ENCODE measurements around the gene IRGQ.
A peak's percentile ranks its signal among the peaks of the same experiment; 100 is the strongest.
"Not testable (repeated sequence)": the region's sequence is repeated elsewhere in the genome, so short reads cannot be mapped to it uniquely, and the experiment has no call there.

IRGQ gene

DNA sequence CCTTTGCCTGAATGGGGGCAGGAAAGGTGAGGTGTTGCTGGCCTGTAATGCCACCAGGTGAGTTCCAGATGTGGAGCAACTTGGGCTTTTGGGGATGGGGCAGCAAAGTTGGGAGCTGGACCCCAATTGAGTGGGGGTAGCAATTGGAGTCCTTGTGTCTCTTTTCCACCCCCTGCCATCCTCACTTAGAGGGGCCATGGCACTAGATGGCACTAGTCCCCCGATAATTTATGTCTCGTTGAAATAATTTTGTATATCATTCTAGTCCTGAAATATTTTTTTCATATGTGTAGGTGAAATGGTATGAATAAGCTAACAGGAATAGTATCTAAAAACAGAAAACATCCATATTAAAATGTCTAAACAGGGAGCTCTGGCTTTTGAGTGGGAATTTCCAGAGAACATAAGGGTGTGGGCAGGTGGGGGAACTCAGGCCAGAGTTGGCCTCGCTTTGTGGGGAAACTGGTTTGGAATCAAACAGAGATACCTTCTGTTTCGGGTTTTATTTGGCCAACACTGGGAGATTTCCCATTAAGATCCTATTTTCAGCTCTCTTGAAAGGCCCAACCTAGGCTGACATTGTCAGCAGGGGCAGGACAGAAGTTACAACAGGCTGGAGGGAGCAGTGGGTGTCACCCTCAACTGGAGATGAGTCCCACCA, 3.8 kb upstream of the IRGQ start:
- no peak for DNase-seq (ENCODE audit: low read depth, low spot score)

GRCh38 chr19:43598445-43599240, 2.7 kb upstream of the IRGQ start:
- no peak for DNase-seq (ENCODE audit: low read depth, low spot score)

DNA sequence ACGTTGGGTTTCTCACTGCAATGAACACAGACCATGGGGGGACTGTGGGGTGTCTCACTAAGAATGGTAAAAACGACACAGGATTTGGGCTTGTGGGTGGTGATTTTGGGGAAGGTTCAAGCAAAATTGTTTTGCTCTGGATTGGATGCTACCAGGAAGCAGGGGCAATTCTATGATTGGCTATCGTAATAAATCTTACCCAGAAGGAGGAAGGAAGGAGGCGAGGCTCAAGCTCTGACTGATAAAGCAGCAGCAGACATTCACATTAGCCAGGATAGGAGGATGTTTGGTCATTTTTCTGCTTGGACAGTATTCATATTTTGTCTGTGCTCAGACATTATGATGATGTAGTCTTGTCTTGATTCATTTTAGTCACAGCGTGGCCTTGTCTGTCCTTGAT, 1.9 kb upstream of the IRGQ start:
- no peak for DNase-seq (ENCODE audit: low read depth, low spot score)

DNA sequence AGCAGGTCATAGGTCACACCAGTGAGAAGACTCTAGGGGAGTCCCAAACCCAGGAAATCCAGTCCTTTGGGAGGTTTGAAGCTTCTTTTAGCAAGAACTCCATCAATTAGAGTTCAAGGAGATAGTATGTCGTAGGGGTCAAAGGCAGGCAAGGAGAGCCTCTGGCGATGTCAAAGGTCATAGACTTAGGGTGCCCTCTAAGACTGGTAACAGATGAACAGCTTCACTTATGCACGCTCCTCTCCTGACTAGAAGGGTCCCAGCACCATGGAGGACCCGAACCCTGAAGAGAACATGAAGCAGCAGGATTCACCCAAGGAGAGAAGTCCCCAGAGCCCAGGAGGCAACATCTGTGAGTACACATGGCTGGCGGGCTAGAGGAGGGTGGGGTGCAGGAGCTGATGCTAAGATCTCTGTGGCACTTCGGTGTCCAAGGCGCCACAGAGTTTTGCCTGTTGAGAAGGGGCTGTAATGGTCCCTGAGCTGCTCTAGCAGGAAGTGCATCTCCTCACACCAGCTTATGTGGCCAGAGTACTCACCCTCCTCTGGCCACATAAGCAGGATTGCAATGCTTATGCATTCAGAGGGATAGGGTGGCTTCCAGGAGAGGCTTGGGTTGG, 1.0 kb upstream of the IRGQ start:
- no peak for DNase-seq (ENCODE audit: low read depth, low spot score)

DNA sequence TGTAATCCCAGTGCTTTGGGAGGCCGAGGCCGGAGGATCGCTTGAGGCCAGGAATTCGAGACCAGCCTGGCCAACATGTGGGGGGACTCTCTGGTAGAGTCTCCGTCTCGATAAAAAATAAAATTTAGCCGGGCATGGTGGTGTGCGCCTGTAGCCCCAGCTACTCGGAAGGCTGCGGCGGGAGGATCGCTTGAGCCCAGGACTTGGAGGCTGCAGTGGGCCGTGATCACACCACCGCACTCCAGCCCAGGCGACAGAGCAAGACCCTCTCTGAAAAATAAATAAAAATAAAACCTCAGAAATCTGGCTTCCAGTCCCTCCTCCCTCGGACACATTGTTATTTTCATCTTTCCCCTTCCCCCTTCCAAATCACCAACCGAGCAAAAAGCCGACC, 332 bp downstream of the IRGQ start:
- DNase-seq (ENCODE audit: low read depth, low spot score), result no peak

GRCh38 chr19:43594710-43595604, 977 bp downstream of the IRGQ start:
- DNase-seq (ENCODE audit: low read depth, low spot score), result peak; percentile 91

DNA sequence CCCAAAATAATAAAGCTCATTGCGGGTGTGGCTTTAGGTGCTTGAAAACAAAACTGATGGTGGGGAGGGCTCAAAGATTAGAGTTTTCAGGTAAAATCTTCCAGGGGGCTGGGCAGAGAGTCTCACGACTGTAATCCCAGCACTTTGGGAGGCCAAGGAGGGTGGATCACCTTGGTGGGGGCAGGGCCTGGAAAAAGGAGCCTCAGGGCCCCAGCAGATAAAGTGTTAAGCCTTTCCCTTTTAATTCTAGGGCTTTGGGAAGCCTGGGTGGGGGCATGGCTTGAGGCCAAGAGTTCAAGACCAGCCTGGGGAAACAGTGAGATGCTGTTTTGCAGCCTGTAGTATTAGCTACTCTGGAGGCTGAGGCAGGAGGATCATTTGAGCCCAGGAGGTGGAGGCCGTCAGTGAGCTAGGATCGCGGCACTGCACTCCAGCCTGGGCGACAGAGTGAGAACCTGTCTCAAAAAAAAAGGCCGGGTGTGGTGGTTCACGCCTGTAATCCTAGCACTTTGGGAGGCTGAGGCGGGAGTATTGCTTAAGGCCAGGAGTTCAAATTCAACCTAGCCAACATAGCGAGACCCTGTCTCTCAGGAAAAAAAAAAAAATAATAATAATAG, 1.7 kb downstream of the IRGQ start:
- DNase-seq (ENCODE audit: low read depth, low spot score), result no peak

DNA sequence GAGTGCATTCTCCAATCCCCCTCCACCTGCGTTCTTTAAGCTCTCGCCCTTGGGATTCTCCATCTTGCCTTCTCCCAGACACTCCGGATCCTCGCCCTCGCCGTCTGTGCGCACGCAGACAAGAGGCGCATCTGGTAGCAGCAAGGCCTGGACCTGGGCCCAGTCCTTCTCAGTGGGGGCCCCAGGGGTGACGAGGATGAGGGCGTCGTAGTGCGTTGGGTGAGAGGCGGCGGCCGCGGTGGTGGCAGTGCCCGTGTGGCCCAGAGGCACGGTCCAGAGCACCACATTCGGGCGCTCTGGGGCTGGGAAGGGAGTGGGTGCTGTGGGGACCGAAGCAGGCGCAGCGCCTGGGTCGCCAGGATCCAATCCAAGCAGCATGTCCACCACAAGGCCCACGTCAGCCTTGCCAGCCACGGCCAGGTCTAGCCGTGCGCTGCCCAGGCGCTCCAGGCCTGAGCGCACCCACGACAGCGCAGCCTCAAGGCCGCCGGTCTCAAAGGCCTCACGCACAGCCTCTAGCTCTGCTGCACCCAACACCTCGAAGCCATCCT, 3.1 kb downstream of the IRGQ start:
- DNase-seq (ENCODE audit: low read depth, low spot score), result no peak

- DNase-seq (ENCODE audit: low read depth, low spot score), result no peak
Observed at GRCh38 chr19:43591904-43592772, 3.8 kb downstream of the IRGQ start.

GRCh38 chr19:43589678-43590077, 6.3 kb downstream of the IRGQ start:
- DNase-seq (ENCODE audit: low read depth, low spot score), result no peak

DNA sequence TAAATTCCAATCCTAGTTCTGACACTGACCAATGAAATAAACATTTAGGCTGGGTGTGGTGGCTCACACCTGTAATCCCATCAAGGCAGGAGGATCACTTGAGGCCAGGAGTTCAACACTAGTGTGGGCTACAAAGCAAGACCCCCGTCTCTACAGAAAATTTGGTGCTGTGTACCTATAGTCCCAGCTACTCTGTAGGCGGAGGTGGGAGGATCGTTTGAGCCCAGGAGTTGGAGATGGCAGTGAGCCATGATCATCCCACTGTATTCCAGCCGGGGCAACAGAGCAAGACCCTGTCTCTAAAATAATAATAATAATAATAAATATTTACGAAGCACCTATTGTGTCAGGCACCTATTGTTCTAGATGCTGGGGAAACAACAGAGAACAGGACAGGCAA, 6.7 kb downstream of the IRGQ start:
- no peak for DNase-seq (ENCODE audit: low read depth, low spot score)

DNA sequence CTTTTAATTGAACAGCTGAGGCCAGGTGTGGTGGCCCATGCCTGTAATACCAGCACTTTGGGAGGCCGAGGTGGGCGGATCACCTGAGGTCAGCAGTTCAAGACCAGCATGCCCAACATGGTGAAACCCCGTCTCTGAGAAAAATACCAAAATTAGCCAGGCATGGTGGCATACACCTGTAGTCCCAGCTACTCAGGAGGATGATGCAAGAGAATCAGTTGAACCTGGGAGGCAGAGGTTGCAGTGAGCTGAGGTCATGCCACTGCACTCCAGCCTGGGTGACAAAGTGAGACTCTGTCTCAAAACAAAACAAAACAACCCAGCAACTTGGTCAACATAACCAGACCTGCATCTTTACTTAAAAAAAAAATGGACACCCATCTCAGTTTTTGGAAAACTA, 8.9 kb downstream of the IRGQ start:
- DNase-seq (ENCODE audit: low read depth, low spot score), result not testable (repeated sequence)

GRCh38 chr19:43586346-43586745, 9.6 kb downstream of the IRGQ start:
- no peak for DNase-seq (ENCODE audit: low read depth, low spot score)

DNA sequence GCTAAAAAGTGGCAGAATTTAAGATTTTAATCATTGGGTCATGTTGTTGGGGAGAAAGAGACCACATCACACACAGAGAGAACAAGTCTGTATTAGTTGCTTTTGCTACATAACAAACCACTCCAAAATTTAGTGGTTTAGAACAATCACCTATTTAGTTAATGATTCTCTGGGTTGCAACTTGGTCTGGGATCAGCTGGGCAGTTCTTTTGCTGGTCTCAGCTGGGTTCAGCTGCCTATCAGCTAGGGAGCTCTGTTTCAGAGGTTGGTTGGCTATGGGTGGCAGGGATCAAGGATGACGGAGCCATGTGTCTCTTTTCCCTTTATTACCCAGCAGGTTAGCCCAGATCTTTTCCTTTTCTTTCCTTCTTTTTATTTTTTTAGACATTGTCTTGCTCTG, 11.4 kb downstream of the IRGQ start:
- no peak for DNase-seq (ENCODE audit: low read depth, low spot score)

GRCh38 chr19:43582495-43582894, 13.4 kb downstream of the IRGQ start:
- DNase-seq (ENCODE audit: low read depth, low spot score), result no peak

DNA sequence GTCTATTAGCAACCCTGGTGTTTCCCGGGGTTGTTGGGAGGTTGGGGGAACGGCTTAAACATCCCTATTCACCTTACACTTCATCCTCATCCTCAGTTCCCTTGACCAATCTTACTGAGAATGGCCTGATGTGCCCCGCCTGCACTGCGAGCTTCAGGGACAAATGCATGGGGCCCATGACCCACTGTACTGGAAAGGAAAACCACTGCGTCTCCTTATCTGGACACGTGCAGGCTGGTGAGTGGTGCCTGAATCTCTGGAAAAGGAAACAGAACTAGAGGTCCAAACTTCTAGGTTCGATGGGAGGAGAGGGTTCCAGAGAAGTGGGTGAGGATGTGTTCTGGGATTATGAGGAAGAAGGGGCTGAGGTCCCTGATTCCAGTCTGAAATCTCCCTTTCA, 14.5 kb downstream of the IRGQ start:
- DNase-seq (ENCODE audit: low read depth, low spot score), result no peak

DNA sequence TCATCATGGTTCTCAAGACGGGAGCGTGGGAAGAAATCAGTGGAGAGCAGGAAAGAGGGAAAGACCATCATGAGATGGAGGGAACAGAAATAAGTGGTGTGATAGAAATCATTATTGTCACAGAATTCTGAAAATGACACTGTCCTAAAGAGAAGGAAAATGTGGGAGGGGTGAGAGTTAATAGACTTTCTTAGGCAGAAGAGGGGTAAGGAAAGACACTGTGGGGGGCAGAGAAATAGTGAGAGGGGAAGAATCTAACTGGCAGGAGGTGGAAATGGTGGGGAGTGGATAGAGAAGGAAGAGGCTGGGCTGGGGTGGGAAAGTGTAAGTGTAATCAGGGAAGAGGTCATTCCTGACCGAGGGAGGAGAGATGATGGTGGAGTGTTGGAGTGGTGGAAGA, 17.1 kb downstream of the IRGQ start:
- no peak for DNase-seq (ENCODE audit: low read depth, low spot score)

GRCh38 chr19:43575955-43576878, 19.7 kb downstream of the IRGQ start:
- peak; percentile 43 for DNase-seq (ENCODE audit: low read depth, low spot score)

Data from ELF-1 (cell line).